GM06990 (cell line): ENCODE data around the gene CBX6.

Experiments used
- DNase-seq: peaks from one replicate; pipeline ENCODE4 v3.0.0-alpha.2; 2011; ENCODE audit not compliant: insufficient read length; ENCODE audit errors: extremely low read depth
- H3K27me3 ChIP-seq: replicated peaks from 2 replicates; pipeline ENCODE4 v1.6.0; 2011; ENCODE audit warnings: low read length; ENCODE audit not compliant: control insufficient read depth, insufficient read depth
- H3K36me3 ChIP-seq: 2 replicates; pipeline ENCODE4 v1.5.1; 2011; ENCODE audit warnings: low read length; ENCODE audit not compliant: control insufficient read depth, insufficient read depth
- H3K4me3 ChIP-seq: replicated peaks from 2 replicates; pipeline ENCODE4 v1.5.1; 2011; ENCODE audit warnings: low read depth, mild to moderate bottlenecking, control low read depth, low read length
- TF ChIP-seq, protein P1 (sequence below): IDR thresholded peaks from 2 replicates; pipeline ENCODE4 v1.5.1; 2011; ENCODE audit warnings: low read length, control low read depth, mild to moderate bottlenecking, inconsistent platforms; ENCODE audit not compliant: insufficient read depth, poor library complexity, severe bottlenecking

The CBX6 gene

GRCh38 chr22:38823637-38824036 lies 48.4 kb downstream of the CBX6 start:
- TF ChIP-seq, protein P1, sequence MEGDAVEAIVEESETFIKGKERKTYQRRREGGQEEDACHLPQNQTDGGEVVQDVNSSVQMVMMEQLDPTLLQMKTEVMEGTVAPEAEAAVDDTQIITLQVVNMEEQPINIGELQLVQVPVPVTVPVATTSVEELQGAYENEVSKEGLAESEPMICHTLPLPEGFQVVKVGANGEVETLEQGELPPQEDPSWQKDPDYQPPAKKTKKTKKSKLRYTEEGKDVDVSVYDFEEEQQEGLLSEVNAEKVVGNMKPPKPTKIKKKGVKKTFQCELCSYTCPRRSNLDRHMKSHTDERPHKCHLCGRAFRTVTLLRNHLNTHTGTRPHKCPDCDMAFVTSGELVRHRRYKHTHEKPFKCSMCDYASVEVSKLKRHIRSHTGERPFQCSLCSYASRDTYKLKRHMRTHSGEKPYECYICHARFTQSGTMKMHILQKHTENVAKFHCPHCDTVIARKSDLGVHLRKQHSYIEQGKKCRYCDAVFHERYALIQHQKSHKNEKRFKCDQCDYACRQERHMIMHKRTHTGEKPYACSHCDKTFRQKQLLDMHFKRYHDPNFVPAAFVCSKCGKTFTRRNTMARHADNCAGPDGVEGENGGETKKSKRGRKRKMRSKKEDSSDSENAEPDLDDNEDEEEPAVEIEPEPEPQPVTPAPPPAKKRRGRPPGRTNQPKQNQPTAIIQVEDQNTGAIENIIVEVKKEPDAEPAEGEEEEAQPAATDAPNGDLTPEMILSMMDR, result no peak
- DNase-seq, result no peak
- Histone ChIP-seq H3K36me3 (no peaks in the 10 kb centered on the region), H3K27me3 (no peaks in the 10 kb centered on the region; the same call in 1 of the 2 replicates), H3K4me3 (no peak overlapping the region)

DNA sequence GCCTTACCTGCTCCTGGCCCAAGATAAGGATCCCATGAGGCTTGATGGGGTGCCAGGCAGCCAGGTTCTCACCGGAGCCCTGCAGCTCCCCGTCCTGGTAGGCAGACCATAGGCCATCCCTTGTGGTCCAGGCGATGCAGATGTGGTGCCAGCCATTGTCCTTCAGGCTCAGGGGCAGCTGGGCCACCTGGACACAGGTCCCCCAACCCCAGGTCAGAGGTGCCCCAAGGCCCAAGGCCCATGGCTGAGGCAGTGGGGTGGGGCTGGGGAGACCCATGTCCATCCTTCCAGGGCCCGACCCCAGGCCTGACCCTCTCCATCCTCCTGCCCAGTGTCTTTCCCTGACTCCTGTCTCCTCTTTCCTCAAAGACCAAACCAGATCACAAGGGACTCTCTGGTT lies 48.9 kb downstream of the CBX6 start:
- TF ChIP-seq, protein P1, result no peak
- Histone ChIP-seq H3K27me3 (no peaks in the 10 kb centered on the region; the same call in 1 of the 2 replicates), H3K36me3 (no peaks in the 10 kb centered on the region), H3K4me3 (no peak overlapping the region)
- no peak for DNase-seq

- DNase-seq, result no peak
- H3K36me3 ChIP-seq, result no peaks in the 10 kb centered on the region
Measured at GRCh38 chr22:38820020-38820419, 52.0 kb downstream of the CBX6 start.

DNA sequence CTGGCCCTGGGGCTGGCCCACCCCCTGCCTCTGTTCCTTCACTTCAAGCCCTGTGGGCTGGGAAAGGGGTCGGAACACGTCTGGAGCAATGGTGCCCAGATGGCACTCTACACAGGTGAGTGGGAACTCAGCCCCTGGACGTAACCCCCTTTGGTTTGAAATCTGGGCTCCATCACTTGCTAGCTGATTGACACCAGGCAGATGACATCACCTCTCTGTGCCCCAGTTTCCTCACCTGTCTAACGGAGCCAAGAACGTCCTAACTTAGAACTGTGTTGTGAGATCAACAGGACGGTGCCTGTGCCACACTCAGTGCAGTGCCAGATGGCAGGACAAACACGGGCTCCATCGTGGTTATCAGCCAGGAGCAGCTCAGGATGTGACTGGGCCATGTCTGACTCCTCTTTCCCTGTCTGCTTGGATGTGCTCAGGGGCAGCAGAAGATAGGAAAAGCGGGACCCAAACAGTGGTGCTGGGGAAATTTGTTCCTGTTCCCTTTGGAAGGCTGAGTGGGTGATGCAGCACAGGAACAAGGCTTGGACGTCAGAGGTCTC lies 52.6 kb downstream of the CBX6 start:
- no peak for DNase-seq
- Histone ChIP-seq H3K36me3 (no peaks in the 10 kb centered on the region), H3K4me3 (no peak overlapping the region), H3K27me3 (no peaks in the 10 kb centered on the region; the same call in 1 of the 2 replicates)
- TF ChIP-seq, protein P1, result no peak

More at GRCh38 chr22:38820020-38820419, 52.0 kb downstream of the CBX6 start:
- H3K4me3 ChIP-seq, result no peak overlapping the region
- TF ChIP-seq, protein P1, result no peak
- no peaks in the 10 kb centered on the region; the same call in 1 of the 2 replicates for H3K27me3 ChIP-seq

DNA sequence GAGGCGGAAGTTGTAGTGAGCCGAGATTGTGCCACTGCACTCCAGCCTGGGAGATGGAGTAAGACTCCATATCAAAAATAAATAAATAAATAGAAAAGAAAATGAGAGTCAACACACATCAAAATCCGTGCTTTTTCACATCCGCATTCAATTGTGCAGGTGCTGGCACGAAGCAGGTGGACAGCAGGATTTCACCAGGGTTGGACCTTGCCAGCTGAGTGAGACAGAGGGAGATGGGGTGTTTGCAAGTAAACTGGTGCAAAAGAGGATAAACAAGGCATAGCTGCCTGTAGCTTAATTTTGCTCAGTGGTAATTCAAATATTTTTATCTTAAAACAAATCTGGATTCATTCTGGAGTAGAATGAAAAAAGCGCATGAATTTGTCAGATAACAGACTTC lies 54.8 kb downstream of the CBX6 start:
- no peak for DNase-seq
- H3K4me3 ChIP-seq, result no peak overlapping the region
- H3K36me3 ChIP-seq, result no peaks in the 10 kb centered on the region
- peaks cover 4% of the 10 kb centered on the region; the same call in 1 of the 2 replicates for H3K27me3 ChIP-seq
- TF ChIP-seq, protein P1, result no peak

GRCh38 chr22:38815842-38816241 lies 56.2 kb downstream of the CBX6 start:
- Histone ChIP-seq H3K27me3 (peaks cover 4% of the 10 kb centered on the region; the same call in 1 of the 2 replicates), H3K4me3 (no peak overlapping the region), H3K36me3 (no peaks in the 10 kb centered on the region)
- DNase-seq, result no peak
- TF ChIP-seq, protein P1, result no peak
